AG09319 (cell line): ENCODE measurements around the gene CCDC148.

Source experiments
- DNase-seq: peaks from one replicate; pipeline ENCODE4 v3.0.0-alpha.2; 2010; ENCODE audit warnings: low read depth; ENCODE audit errors: extremely low read depth
- CTCF ChIP-seq: IDR thresholded peaks from 2 replicates; pipeline ENCODE4 v1.5.1; 2011; ENCODE audit warnings: low read depth, mild to moderate bottlenecking, inconsistent platforms, low read length, moderate library complexity

CCDC148 gene

DNA sequence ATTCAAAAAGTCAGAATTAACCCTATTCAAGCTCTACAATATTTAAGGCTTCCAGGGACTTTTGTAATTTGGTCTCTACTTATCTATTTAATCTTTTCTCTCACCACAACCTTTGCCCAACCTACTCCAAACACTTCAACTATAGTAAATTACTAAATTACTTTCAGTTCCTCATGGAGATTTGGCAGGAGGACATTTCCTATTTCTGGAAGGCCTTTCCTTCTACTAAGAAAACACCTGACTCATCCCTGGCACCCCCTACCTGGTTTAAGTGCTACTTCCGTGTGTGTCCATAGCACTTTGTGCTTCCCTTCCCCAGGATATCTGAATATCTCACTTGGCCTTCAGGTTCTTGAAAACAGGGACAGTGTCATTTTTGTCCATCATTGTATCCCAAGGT, 258.6 kb downstream of the CCDC148 start:
- no peak for TF ChIP-seq CTCF
- DNase-seq = no peak

- DNase-seq = no peak
- TF ChIP-seq CTCF = no peak
Measured at GRCh38 chr2:158194229-158194628, 262.3 kb downstream of the CCDC148 start.

GRCh38 chr2:158192515-158193443, 263.8 kb downstream of the CCDC148 start:
- TF ChIP-seq CTCF = no peak
- no peak for DNase-seq

GRCh38 chr2:158191076-158191895, 265.3 kb downstream of the CCDC148 start:
- no peak for TF ChIP-seq CTCF
- peak; percentile 16 for DNase-seq

DNA sequence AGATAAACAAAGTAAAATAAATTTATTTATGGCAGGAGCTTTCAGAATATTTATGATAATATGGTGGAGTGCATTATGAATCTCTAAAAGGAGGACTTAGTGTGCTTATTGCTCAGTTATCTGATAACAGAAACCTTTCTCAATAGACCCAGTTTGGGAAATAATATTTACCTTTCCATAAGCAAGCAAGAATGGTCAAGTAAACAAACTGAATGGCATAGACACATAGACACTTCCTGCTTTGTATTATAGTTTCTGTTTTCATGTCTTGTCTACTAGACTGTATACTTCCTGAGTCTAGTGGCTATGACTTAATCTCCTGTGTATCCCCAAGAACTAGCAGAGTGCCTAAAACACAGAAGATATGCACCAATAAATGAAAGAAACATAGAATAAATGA, 267.0 kb downstream of the CCDC148 start:
- DNase-seq = no peak
- no peak for TF ChIP-seq CTCF

GRCh38 chr2:158187908-158188307, 268.6 kb downstream of the CCDC148 start:
- DNase-seq = no peak
- TF ChIP-seq CTCF = no peak
